Erythroblast (primary cell): ENCODE data around the gene CSNK2A3.
"Not testable (repeated sequence)": the region's sequence is repeated elsewhere in the genome, so short reads cannot be mapped to it uniquely, and the experiment has no call there.

Experiments used
- GATA1 ChIP-seq: IDR thresholded peaks from 2 replicates; pipeline ENCODE4 v1.6.1; 2011; ENCODE audit warnings: low read depth, mild to moderate bottlenecking, control low read depth, low read length, moderate library complexity
- POLR2A ChIP-seq: IDR thresholded peaks from 2 replicates; pipeline ENCODE4 v1.6.1; 2011; ENCODE audit warnings: mild to moderate bottlenecking, low read length

DNA sequence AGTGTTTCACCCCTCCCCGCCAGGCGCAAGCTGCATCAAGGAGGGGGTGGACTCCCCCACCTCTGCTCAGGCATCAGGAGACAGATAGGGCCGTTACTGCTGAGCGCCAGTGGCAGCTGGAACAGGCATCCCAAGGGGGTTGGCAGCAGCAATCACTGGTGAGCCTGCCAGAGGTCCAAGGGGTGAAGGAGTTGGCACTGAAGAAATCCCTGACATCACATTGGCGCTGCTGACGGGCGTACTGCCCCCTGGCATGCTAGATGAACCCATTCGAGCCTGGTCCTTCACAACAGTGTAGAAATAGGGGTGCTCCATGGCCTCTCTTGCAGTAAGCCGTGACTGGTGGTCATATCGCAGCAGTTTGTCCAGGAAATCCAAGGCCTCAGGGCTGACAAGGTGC, 1.2 kb downstream of the CSNK2A3 start:
- not testable (repeated sequence) for TF ChIP-seq POLR2A, GATA1
